Cardiac atrium fibroblast (primary cell): ENCODE measurements around the gene ATPAF2. TPM values are rescaled to one million over a fixed set of nuclear protein-coding genes. Genes with fewer than 3 reads are reported as not detected.

Experiments used
- total RNA-seq: library from RNA; depleted of rRNA; stranded (reverse); fragments of >200 nt; gene quantifications from 2 replicates; pipeline ENCODE4 v1.2.3, GENCODE V29; 2015

The ATPAF2 gene
- total RNA-seq = 17.5 and 32.7 TPM in 2 replicates

DNA sequence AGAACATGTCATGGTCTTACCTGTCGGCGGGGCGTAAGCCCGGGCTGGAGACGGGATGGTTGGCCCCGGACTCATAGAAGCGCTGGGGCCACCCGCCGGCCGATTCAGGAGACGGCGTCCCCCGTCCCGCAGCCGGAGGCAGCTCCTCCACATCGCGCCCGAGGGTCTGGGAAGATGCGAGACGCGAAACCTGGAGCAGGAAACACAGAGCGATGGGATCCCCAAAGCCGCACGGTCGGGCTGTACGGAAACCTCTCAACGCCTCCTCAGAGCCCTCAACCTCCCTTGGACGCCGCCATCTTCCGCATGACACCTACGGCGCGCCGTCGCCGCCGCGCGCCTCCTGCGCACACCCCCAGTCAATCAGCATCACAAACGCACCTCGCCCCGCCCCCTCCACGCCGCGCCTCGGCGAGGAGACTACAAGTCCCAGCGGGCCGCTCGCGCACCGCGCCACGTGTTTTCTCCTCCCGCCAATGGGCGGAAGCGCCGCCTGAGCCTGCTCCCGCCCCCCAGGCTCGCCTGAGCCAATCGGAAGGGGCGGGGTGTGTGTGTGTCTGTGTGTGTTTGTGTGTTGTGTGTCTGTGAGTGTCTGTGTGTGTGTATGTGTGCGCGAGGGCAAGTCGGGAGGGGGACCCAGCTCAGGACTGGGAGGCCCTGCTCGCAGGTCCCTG is at the start of gene ATPAF2, which contains the start of gene GID4:
Gene ATPAF2 (minus strand): TSS at position 308 of the 674 bp plus-strand sequence. CDS start 155 bp downstream, at position 153.
Gene GID4 (plus strand): TSS at position 548 of the 674 bp plus-strand sequence. CDS start 57 bp downstream, at position 605.

DNA sequence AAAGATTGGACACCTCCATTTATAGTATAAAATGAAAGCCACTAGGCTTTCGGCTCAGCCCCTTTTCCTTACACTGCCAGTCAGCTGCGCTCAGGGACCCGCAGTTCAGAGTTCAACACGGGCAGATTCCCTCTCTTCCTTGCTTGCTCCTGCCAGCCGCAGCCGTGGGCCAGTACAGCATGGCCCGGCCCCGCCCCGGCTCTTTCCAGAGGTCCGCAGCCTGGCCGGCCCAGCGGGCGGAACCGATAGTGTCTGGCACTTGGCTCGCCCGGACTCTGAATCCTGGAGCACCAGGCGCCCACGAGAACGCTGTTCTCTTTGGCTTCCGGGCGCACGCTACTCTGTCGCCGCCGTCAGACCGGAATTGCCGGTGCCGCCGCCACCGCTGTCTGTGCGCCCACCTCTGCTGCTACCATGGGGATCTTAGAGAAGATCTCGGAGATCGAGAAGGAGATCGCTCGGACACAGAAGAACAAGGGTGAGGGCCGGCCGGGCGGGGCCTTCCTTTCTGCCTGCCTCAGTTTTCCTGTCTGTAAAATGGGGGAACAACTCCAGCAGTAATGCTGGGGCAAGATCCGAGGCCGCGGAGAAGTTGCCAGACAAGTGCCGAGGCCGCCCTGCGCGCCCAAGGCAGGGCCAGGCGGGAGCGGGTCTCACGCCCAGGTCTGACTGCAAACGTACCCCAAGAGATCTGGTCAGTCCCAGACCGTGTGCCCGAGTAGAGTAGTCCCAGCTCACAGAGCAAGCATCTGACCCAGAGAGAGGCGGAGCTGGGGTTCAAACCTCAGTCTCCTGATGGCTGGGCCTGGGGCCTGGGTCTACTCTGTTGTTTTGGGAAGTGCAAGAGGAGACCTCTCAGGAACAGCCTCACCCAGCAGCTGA is 48.9 kb upstream of the ATPAF2 start, which contains the start of gene DRG2:
Gene DRG2 (plus strand): TSS at position 339 of the 882 bp plus-strand sequence. CDS start 76 bp downstream, at position 415.

DNA sequence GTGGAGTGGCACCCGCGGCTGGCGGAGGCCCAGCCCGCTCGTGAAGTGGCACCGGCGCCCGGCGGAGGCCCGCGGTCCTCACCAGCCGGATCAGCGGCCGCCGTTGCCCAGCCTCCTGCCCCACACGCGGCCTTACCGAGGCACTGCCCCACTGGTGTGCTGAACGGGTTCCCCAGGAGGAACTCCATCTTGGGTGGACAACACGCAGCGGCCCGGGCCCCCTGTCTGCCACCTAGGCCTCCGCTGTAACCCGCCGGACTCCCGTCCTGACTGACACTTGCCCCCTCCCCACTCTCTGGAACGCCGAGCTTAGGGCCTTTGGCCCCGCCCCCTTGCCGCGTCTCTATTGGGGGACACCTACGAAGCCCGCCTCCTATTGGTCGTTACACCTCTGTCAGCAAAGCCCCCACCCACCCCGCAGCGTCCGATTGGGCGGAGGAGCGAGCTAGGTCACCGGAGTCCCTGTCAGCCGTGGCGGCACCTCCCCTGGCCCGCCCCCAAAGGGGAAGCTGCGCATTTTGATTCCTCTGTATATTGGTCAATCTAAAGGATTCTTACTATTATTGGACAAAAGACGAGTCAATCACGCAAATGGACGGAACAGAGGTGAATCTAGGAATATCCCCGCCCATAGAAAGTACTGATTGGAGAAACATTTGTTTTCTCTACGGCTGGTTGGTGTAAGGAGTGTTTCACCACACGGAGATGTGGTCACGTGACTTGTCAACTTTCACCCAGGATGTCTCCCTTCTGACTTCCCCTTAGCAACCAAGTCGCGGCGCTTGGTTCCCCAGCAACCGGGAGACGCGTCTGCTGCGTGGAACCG is 66.6 kb downstream of the ATPAF2 start, which contains the start of the genes DRC3 and TOM1L2:
Gene DRC3 (plus strand): TSS at position 737 of the 826 bp plus-strand sequence. CDS start 4,737 bp downstream, outside the sequence.
Gene TOM1L2 (minus strand): TSS at position 275 of the 826 bp plus-strand sequence. CDS start 87 bp downstream, at position 188.

Other genes starting within 250 kb of the ATPAF2 start
- 89.4 and 113 TPM in 2 replicates for gene SREBF1, start 202.2 kb downstream of the ATPAF2 start, total RNA-seq
- gene TOM1L2, start 66.8 kb downstream of the ATPAF2 start, total RNA-seq = 32.9 and 35.2 TPM in 2 replicates
- 0.65 TPM in 1 of 2 replicates, not detected in the other for gene DRC3, start 66.3 kb downstream of the ATPAF2 start, total RNA-seq
- gene GID4, start 240 bp upstream of the ATPAF2 start, total RNA-seq = 6.0 and 9.2 TPM in 2 replicates
- 36.9 and 45.3 TPM in 2 replicates for gene DRG2, start 48.8 kb upstream of the ATPAF2 start, total RNA-seq
- 0.49 and 0.72 TPM in 2 replicates for gene MYO15A, start 69.6 kb upstream of the ATPAF2 start, total RNA-seq
- gene ALKBH5, start 144.7 kb upstream of the ATPAF2 start, total RNA-seq = 100 and 125 TPM in 2 replicates
- 39.2 and 43.4 TPM in 2 replicates for gene LLGL1, start 186.5 kb upstream of the ATPAF2 start, total RNA-seq
- 198 and 200 TPM in 2 replicates for gene FLII, start 219.6 kb upstream of the ATPAF2 start, total RNA-seq
- 8.1 and 21.5 TPM in 2 replicates for gene MIEF2, start 221.5 kb upstream of the ATPAF2 start, total RNA-seq